HG02943 (cell line): ENCODE measurements around the gene CNGA1.

ENCODE experiments used
- ATAC-seq: cut with Tn5 transposase; IDR thresholded peaks from one replicate; pipeline ENCODE4 v1.9.1; 2021; ENCODE audit warnings: mild to moderate bottlenecking, low read depth, moderate library complexity; ENCODE audit not compliant: unreplicated experiment

Gene CNGA1

GRCh38 chr4:47914220-47914925, 102.1 kb downstream of the CNGA1 start, which contains the start of gene NFXL1:
NFXL1 (minus strand) TSS chr4:47914583; CDS start chr4:47914203, 380 bp downstream.
- peak; percentile 98 for ATAC-seq

- peak; percentile 16 for ATAC-seq
Observed at GRCh38 chr4:47913861-47914219, 102.6 kb downstream of the CNGA1 start.

GRCh38 chr4:47913330-47913729, 103.2 kb downstream of the CNGA1 start:
- ATAC-seq = no peak

- no peak for ATAC-seq
Observed at GRCh38 chr4:47907089-47907646, 109.3 kb downstream of the CNGA1 start.

GRCh38 chr4:47899639-47900038, 116.8 kb downstream of the CNGA1 start:
- ATAC-seq = no peak

GRCh38 chr4:47891928-47892327, 124.6 kb downstream of the CNGA1 start:
- no peak for ATAC-seq
